B cell (primary cell): ENCODE results near the gene AKR1B1.

ENCODE experiments used
- EZH2 ChIP-seq: IDR thresholded peaks from 2 replicates; pipeline ENCODE4 v1.6.1; 2012; ENCODE audit warnings: borderline replicate concordance, low read depth, mild to moderate bottlenecking, moderate library complexity, low read length; ENCODE audit not compliant: insufficient read depth, poor library complexity, severe bottlenecking
- TF ChIP-seq, protein P1 (sequence below): fragments of 200-600 bp; IDR thresholded peaks from one replicate; pipeline ENCODE4 v1.8.0; 2022; ENCODE audit warnings: antibody characterized with exemption, mild to moderate bottlenecking

DNA sequence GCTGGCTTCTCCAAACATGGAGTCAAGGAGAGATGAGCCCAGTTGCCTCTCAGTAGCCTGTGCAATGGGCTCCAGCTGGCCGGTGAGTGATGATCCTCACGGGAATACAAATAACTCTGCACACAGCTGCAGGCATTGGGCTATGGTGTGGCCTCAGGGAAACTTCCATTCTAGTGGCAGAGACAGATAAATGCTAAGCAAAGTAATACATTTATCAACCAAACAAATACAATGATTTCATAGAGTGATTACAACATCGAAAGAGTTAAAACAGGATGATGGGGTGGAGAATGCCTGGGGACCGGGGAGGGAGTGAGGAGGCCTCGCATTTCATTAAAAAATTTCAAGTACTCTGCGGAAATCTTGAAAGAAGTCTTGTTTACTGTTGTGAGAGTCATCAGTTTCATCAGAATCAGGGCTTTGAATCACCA lies 15.0 kb upstream of the AKR1B1 start:
- TF ChIP-seq, protein P1, sequence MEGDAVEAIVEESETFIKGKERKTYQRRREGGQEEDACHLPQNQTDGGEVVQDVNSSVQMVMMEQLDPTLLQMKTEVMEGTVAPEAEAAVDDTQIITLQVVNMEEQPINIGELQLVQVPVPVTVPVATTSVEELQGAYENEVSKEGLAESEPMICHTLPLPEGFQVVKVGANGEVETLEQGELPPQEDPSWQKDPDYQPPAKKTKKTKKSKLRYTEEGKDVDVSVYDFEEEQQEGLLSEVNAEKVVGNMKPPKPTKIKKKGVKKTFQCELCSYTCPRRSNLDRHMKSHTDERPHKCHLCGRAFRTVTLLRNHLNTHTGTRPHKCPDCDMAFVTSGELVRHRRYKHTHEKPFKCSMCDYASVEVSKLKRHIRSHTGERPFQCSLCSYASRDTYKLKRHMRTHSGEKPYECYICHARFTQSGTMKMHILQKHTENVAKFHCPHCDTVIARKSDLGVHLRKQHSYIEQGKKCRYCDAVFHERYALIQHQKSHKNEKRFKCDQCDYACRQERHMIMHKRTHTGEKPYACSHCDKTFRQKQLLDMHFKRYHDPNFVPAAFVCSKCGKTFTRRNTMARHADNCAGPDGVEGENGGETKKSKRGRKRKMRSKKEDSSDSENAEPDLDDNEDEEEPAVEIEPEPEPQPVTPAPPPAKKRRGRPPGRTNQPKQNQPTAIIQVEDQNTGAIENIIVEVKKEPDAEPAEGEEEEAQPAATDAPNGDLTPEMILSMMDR, result no peak
- TF ChIP-seq EZH2, result no peak
